PFSK-1 (cell line): ENCODE measurements around the gene SIX3.

Experiments
- FOXP2 ChIP-seq: optimal IDR thresholded peaks from 2 replicates; pipeline ENCODE3; 2011; ENCODE audit warnings: borderline replicate concordance, control low read depth, inconsistent platforms; ENCODE audit not compliant: insufficient read depth; ENCODE audit errors: extremely low read length, extremely low read depth
- POLR2AphosphoS5 ChIP-seq: IDR thresholded peaks from 2 replicates; pipeline ENCODE4 v1.6.1; 2012; ENCODE audit warnings: low read depth, mild to moderate bottlenecking, control low read depth, low read length, moderate library complexity
- REST ChIP-seq, 2 experiments: IDR thresholded peaks; 2 replicates each; pipeline versions ENCODE4 v1.6.1 to v1.8.0; 2011 to 2012; ENCODE audit warnings: low read depth in 2 of 2, low read length in 2 of 2, control low read depth in 1 of 2, inconsistent platforms in 1 of 2, mild to moderate bottlenecking in 1 of 2, moderate library complexity in 1 of 2; ENCODE audit not compliant: insufficient read depth in 1 of 2
- SIN3A ChIP-seq: IDR thresholded peaks from 2 replicates; pipeline ENCODE4 v1.6.1; 2012; ENCODE audit warnings: mild to moderate bottlenecking, low read length, moderate library complexity, borderline replicate concordance; ENCODE audit not compliant: insufficient read depth
- TAF1 ChIP-seq: IDR thresholded peaks from 2 replicates; pipeline ENCODE4 v1.6.1; 2012; ENCODE audit warnings: low read length, control low read depth, borderline replicate concordance; ENCODE audit not compliant: insufficient read depth

The SIX3 gene

GRCh38 chr2:44980751-44981713, 39.5 kb downstream of the SIX3 start:
- no peak for TF ChIP-seq POLR2AphosphoS5
- no peak for TF ChIP-seq SIN3A
- no peak for TF ChIP-seq REST (IDR thresholded peaks at IDR 0.05; ENCODE audit: insufficient read depth in 1 of 2, low read depth in 2 of 2, low read length in 2 of 2)
- TF ChIP-seq FOXP2: no peak
- TF ChIP-seq TAF1: no peak

DNA sequence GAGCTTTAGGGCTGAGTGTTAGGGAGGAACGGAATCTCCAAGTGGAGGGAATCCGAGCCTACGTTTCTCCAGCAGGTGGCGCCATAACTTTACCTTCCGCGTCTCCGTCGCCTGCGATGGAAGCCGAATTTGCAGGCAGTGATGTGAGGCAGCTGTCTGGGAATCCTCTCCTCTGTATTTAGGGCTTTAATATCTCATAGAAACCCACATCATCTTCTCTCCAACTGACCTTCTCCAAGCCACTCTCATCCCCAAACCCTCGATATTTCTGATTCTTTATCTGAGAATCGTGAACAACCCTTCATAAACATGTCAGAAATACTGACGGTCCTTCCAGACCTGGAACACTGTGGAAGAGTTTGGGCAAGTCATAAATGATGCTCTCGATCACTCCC, 40.2 kb downstream of the SIX3 start:
- no peak for TF ChIP-seq POLR2AphosphoS5
- no peak for TF ChIP-seq REST (IDR thresholded peaks at IDR 0.05; ENCODE audit: insufficient read depth in 1 of 2, low read depth in 2 of 2, low read length in 2 of 2)
- no peak for TF ChIP-seq FOXP2
- TF ChIP-seq SIN3A: no peak
- no peak for TF ChIP-seq TAF1

DNA sequence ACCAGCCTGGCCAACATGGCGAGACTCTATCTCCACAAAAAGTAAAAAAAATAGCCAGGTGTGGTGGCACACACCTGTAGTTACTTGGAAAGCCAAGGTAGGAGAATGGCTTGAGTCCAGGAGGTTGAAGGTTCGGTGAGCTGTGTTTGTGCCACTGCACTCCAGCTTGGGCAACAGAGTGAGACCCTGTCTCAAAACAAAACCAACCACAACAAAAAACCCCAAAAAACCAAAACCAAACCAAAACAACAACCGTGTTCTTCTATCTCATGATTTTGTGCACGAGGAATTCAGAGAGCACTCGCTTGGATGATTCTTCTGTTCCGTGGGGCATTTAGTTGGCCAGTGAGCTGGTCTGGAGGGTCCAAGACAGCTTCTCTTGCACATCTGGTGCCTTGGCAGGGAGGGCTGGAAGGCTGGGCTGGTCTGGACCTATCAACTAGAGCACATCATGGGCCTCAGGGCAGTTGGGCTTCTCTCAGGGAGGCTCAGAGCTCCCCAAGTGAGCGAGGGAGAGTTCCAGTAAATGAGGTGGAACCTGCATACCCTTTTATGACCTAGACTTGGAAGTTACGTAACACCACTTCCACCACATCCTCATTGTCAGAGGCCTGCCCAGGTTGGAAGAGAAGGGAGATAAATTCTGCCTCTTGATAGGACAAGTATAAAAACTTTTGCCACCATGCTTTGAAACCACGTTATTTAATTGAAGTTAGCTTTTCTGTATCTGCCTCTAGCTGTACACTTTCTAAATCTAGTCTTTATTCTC, 42.5 kb downstream of the SIX3 start:
- no peak for TF ChIP-seq TAF1

GRCh38 chr2:44989176-44989575, 47.7 kb downstream of the SIX3 start:
- TF ChIP-seq SIN3A: no peak
- no peak for TF ChIP-seq FOXP2

DNA sequence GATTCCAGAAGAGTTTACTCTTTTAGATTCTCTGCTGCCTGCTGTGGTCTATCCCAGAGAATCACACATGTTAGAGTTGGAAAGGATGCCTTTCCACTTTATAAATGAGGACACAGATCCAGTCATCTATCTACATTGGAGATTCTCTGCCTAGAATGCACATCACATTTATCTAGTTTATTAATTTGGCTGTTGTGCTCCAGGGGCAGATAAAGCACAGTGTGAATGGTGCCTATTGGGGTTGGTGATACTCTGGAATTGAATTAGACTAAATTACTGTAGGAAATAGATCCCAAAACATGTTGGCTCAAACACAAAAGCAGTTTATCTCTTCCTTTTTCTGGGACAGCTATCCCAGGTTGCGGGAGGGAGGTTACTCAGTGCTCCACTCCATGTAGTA, 52.9 kb downstream of the SIX3 start:
- TF ChIP-seq POLR2AphosphoS5: no peak
- TF ChIP-seq SIN3A: no peak
- TF ChIP-seq TAF1: no peak
- no peak for TF ChIP-seq FOXP2
- TF ChIP-seq REST (IDR thresholded peaks at IDR 0.05; ENCODE audit: insufficient read depth in 1 of 2, low read depth in 2 of 2, low read length in 2 of 2): no peak
